Tibial nerve (tissue), 4 donors: ENCODE measurements around the gene LRGUK. TPM values are rescaled to one million over a fixed set of nuclear protein-coding genes. Genes with fewer than 3 reads are reported as not detected.

ENCODE experiments used
- DNase-seq, 2 donors: peaks; one replicate each; pipeline ENCODE4 v3.0.0-alpha.2; 2019; ENCODE audit warnings: low spot score in 2 of 2
- H3K27ac ChIP-seq, 4 donors: fragments of 200-600 bp; sonication (generic) in 3 of 4; one replicate each; pipeline ENCODE4 v1.5.1; 2017 to 2019; ENCODE audit warnings: mild to moderate bottlenecking in 1 of 4
- H3K27me3 ChIP-seq, 2 donors: fragments of 200-600 bp; sonication (generic) in 1 of 2; one replicate each; pipeline versions ENCODE4 v1.5.1 to v1.6.0; 2017 to 2019
- H3K36me3 ChIP-seq, 3 donors: fragments of 200-600 bp; sonication (generic); one replicate each; pipeline ENCODE4 v1.5.1; 2018 to 2019
- H3K4me1 ChIP-seq, 4 donors: fragments of 200-600 bp; sonication (generic) in 3 of 4; one replicate each; pipeline ENCODE4 v1.5.1; 2017 to 2019
- H3K4me3 ChIP-seq, 4 donors: fragments of 200-600 bp; sonication (generic) in 3 of 4; one replicate each; pipeline ENCODE4 v1.5.1; 2017 to 2019; ENCODE audit warnings: mild to moderate bottlenecking in 1 of 4, moderate library complexity in 1 of 4
- H3K9me3 ChIP-seq, 4 donors: fragments of 200-600 bp; sonication (generic) in 3 of 4; one replicate each; pipeline ENCODE4 v1.5.1; 2017 to 2019
- EP300 ChIP-seq, 2 donors: sonication (generic); formaldehyde crosslinking; IDR thresholded peaks; one replicate each; pipeline ENCODE4 v1.6.1; 2017; ENCODE audit warnings: antibody characterized with exemption in 2 of 2, mild to moderate bottlenecking in 1 of 2
- POLR2A ChIP-seq, 2 donors: fragments of 450-650 bp; IDR thresholded peaks; one replicate each; pipeline ENCODE4 v1.6.1; 2017; ENCODE audit warnings: antibody characterized with exemption in 2 of 2, mild to moderate bottlenecking in 2 of 2, moderate library complexity in 2 of 2
- WGBS, 2 donors: methylation state at CpG; one replicate each; pipeline ENCODE4 v1.1.5; 2018; 5-methylcytosine and 5-hydroxymethylcytosine counted together
- total RNA-seq, 4 donors: library from RNA; depleted of rRNA; stranded (reverse); fragments of >200 nt; gene quantifications; one replicate each; pipeline ENCODE4 v1.1.0, GENCODE V29; 2016
- TF ChIP-seq, protein P1 (sequence below), 5 experiments: fragments of 200-600 bp in 3 of 5; fragments of 450-650 bp in 2 of 5; sonication (generic) in 3 of 5; IDR thresholded peaks; one replicate each; pipeline ENCODE4 v1.5.1; 2016 to 2019; ENCODE audit warnings: antibody characterized with exemption in 5 of 5, mild to moderate bottlenecking in 3 of 5, moderate library complexity in 2 of 5

LRGUK gene
- total RNA-seq, 4 donors from 2014 or later, result 0.39 to 2.6 (median 1.5) TPM

DNA sequence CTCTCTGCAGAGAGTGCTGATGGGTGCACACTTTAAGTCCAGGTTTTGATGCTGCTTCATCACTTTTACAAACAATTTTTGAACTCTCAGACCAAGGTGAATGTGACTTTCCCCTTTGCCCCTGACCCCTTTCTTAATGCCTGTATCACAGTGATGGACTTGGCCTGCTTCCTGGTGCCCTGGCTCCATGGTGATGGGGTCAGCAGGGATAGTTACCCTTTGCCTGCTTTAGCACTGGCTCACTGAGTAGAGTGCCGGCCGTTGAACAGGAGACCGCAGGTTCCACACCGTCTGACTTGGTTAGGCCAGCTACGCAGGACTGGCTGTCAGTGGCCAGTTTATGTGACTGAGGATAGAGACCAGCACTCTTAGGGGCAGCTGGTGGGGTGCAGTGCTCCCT lies 40.1 kb downstream of the LRGUK start:
- Histone ChIP-seq H3K4me1 (no peaks in the 10 kb centered on the region), H3K36me3 (no peaks in the 10 kb centered on the region), H3K4me3 (no peak overlapping the region), H3K27ac (no peak overlapping the region), H3K9me3 (no peaks in the 10 kb centered on the region), H3K27me3 (no peaks in the 10 kb centered on the region)
- no peak for DNase-seq
- 78 to 87% methylated on average over 5 of the region's 5 CpGs for WGBS, 2 donors
- no peak for TF ChIP-seq POLR2A (IDR thresholded peaks at IDR 0.05)
- TF ChIP-seq, protein P1, sequence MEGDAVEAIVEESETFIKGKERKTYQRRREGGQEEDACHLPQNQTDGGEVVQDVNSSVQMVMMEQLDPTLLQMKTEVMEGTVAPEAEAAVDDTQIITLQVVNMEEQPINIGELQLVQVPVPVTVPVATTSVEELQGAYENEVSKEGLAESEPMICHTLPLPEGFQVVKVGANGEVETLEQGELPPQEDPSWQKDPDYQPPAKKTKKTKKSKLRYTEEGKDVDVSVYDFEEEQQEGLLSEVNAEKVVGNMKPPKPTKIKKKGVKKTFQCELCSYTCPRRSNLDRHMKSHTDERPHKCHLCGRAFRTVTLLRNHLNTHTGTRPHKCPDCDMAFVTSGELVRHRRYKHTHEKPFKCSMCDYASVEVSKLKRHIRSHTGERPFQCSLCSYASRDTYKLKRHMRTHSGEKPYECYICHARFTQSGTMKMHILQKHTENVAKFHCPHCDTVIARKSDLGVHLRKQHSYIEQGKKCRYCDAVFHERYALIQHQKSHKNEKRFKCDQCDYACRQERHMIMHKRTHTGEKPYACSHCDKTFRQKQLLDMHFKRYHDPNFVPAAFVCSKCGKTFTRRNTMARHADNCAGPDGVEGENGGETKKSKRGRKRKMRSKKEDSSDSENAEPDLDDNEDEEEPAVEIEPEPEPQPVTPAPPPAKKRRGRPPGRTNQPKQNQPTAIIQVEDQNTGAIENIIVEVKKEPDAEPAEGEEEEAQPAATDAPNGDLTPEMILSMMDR (IDR thresholded peaks at IDR 0.05), result no peak
- TF ChIP-seq EP300 (IDR thresholded peaks at IDR 0.05), result no peak

DNA sequence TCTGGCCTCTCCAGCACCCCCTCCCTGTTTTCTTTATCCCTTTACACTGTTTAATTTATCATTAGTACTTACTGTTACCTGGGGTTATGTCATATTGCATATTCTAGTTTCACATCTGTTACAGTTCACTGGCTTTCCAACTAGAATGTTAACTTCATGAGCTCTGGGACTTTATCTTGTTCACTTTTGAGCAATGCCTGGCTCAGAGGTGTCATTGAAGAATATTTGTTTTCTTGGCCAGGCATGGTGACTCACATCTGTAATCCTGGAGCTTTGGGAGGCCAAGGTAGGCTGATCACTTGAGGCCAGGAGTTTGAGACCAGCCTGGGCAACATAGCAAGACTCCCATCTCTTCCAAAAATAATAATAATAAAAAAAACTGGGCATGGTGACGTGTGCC lies 40.7 kb downstream of the LRGUK start:
- no peaks in the 10 kb centered on the region for H3K36me3 ChIP-seq
- no peak overlapping the region for H3K4me3 ChIP-seq
- TF ChIP-seq EP300 (IDR thresholded peaks at IDR 0.05) (no peak), POLR2A (IDR thresholded peaks at IDR 0.05) (no peak)
- TF ChIP-seq, protein P1 (IDR thresholded peaks at IDR 0.05), result no peak
- no peak for DNase-seq
- no peaks in the 10 kb centered on the region for H3K27me3 ChIP-seq
- H3K4me1 ChIP-seq, result no peaks in the 10 kb centered on the region
- WGBS, 2 donors, result 68 to 84% methylated on average over 1 of the region's 1 CpG
- no peaks in the 10 kb centered on the region for H3K9me3 ChIP-seq
- H3K27ac ChIP-seq, result no peak overlapping the region

DNA sequence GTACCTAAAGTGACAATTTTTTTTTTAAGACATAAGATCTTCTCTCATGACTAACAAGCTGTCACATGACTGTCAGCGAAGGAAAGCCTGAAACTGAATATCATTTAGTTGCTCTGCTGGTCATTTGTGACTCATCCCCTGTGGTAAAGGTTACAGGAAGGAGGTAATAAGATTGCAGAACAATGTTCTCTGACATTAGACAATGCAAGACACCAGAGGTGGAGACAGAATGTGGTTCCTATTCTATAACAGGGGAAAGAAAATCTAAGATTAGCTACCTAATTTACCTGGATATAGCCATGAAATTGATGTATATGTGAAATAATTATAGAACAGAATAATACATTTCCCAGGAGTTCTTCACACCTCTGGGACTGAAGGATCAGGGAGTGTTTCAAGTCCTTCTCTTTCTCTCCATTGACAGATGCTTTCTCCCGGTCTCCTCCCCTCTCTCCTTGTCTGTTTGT lies 47.7 kb downstream of the LRGUK start:
- 59 to 68% methylated on average over 2 of the region's 2 CpGs for WGBS, 2 donors
- Histone ChIP-seq H3K9me3 (no peaks in the 10 kb centered on the region), H3K27me3 (no peaks in the 10 kb centered on the region), H3K36me3 (no peaks in the 10 kb centered on the region), H3K4me3 (no peak overlapping the region), H3K4me1 (no peaks in the 10 kb centered on the region), H3K27ac (no peak overlapping the region)
- TF ChIP-seq, protein P1 (IDR thresholded peaks at IDR 0.05), result no peak
- TF ChIP-seq POLR2A (IDR thresholded peaks at IDR 0.05) (no peak), EP300 (IDR thresholded peaks at IDR 0.05) (peak in 1 of 2 donors; percentile 53)
- DNase-seq, result peak in 1 of 2 donors; percentile 9

DNA sequence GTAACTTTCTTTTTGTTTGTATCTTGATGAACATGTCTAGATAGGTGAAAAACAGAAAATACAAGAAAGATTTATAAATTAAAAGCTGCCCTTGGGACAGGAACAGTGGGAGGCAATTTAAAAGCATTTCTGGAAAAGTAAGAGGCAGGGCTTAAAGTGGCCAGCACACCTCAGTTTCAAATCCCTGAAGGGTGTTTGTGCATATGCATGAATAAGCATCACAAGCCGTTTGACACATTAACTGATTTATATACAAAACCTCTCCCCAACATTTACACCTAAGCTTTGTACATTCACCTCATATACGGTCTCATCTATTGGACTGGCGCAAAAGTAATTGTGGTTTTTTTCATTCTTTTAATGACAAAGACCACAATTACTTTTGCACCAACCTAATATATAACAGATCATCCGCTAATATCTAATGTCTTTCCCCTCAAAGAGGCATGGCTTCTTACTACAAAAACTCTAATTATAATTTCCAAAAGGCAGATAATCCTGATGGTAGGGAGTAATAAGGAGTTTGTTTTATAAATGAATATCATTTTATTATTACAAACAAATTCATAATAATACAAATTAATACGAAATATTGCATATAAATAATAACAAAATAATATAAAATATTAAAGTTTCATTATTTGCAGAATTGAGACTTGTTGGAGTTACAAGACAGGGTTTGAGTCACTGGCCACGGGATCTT lies 48.3 kb downstream of the LRGUK start:
- no peaks in the 10 kb centered on the region for H3K9me3 ChIP-seq
- H3K4me3 ChIP-seq, result no peak overlapping the region
- TF ChIP-seq, protein P1 (IDR thresholded peaks at IDR 0.05), result no peak
- no peak for TF ChIP-seq EP300 (IDR thresholded peaks at IDR 0.05)
- TF ChIP-seq POLR2A (IDR thresholded peaks at IDR 0.05), result no peak
- H3K36me3 ChIP-seq, result no peaks in the 10 kb centered on the region
- H3K4me1 ChIP-seq, result no peaks in the 10 kb centered on the region
- 79 to 81% methylated on average over 6 of the region's 6 CpGs for WGBS, 2 donors
- no peaks in the 10 kb centered on the region for H3K27me3 ChIP-seq
- no peak overlapping the region for H3K27ac ChIP-seq
- no peak for DNase-seq

DNA sequence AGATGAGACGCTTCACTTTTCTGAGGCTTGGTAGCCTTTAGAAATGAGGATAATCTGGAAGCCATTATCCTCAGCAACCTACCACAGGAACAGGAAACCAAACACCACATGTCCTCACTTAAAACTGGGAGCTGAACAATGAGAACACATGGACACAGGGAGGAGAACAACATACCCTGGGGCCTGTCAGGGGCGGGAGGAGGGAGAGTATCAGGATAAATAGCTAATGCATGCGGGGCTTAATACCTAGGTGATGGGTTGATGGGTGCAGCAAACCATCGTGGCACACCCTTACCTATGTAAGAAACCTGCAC lies 48.9 kb downstream of the LRGUK start:
- no peak for DNase-seq
- no peak overlapping the region for H3K4me3 ChIP-seq
- no peak overlapping the region for H3K27ac ChIP-seq
- TF ChIP-seq EP300 (IDR thresholded peaks at IDR 0.05) (no peak), POLR2A (IDR thresholded peaks at IDR 0.05) (no peak)
- TF ChIP-seq, protein P1 (IDR thresholded peaks at IDR 0.05), result no peak
- 49 to 54% methylated on average over 4 of the region's 4 CpGs for WGBS, 2 donors
- no peaks in the 10 kb centered on the region for H3K27me3 ChIP-seq
- no peaks in the 10 kb centered on the region for H3K36me3 ChIP-seq
- no peaks in the 10 kb centered on the region for H3K4me1 ChIP-seq
- H3K9me3 ChIP-seq, result no peaks in the 10 kb centered on the region
